ENCODE data around the gene TMED9. TPM values are rescaled to one million over a fixed set of nuclear protein-coding genes. Genes with fewer than 3 reads are reported as not detected.

TMED9 gene
- total and polyA plus RNA-seq, 9 of the 15 experiments (the other 6 are each of a cell fraction or from before 2014, with no cell fraction given) = 43.7 to 301 (median 90.0) TPM

DNA sequence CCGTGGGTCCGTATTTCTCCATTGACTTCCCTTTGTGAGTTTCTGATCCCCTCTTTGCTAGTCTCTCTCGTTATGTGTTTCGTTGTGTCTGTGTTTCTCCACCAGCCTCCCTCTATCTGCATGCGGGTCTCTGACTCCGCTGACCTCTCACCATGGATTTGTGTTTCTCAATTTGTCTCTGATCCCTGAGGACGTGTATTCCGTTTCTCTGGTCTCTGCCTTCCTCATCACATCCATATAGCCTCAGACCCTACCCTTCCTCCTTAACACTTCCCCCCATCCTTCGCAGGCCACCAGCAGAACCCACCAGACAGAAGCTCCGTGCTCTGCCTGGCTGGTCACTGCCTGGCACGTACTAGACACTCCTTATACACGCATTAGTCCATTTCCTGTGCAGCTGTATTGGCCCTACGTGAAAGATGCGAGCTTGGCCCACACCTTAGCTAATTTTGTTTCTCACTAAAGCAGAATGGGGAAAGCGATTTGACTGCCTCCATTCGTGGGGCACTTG, 8.6 kb downstream of the TMED9 start:
- H3K4me3 ChIP-seq = peak overlapping the region; percentile 92
- FAIRE-seq (peak; percentile 81), ATAC-seq (no peak), DNase-seq (ENCODE audit: extremely low read depth in 1 of 4, low spot score in 3 of 4) (no peak)
- POLR2A ChIA-PET = interaction anchor here (0.6 to 2.1 kb wide), 6 partner anchors 8 to 100 kb away, joined by 3 to 11 read pairs (median 6); no protein-coding TSS in a partner anchor
- CTCF ChIA-PET (ENCODE audit: low intra/inter-chr PET ratio) = no interaction called here
- WGBS (ENCODE audit: insufficient coverage, low coverage, missing lambda C conversion rate) = 5% methylated on average over 14 of the region's 16 CpGs
- peak overlapping the region; percentile 73 for H3K27ac ChIP-seq (ENCODE audit: extremely low read depth, low read depth, low read length)
- H2AFZ ChIP-seq (ENCODE audit: low read depth, low read length) = peak overlapping the region; percentile 89
- intact Hi-C loops (cut with micrococcal nuclease) = loop anchor here (1.0 to 5.0 kb wide), 2 partner anchors 39 to 472 kb away; no protein-coding TSS in a partner anchor
- in situ Hi-C loops (cut with MboI) = loop anchor here (25.0 kb wide), 1 partner anchor 462 kb away; no protein-coding TSS in a partner anchor
- H3K9me1 ChIP-seq (ENCODE audit: control insufficient read depth, insufficient read depth, low read length) = no peaks in the 10 kb centered on the region
- no peaks in the 10 kb centered on the region for H3K27me3 ChIP-seq (ENCODE audit: control insufficient read depth in 2 of 2, insufficient read depth in 2 of 2, low read length in 2 of 2)
- H3K9me3 ChIP-seq (replicated peaks; ENCODE audit: control insufficient read depth, insufficient read depth, low read depth, low read length) = no peaks in the 10 kb centered on the region
- peaks cover 13 to 27% of the 10 kb centered on the region in 2 experiments; a peak in 4 of 5 replicates for H3K4me1 ChIP-seq (replicated peaks in 1 of 2; ENCODE audit: control insufficient read depth in 2 of 2, insufficient read depth in 2 of 2, low read length in 2 of 2)
- peaks cover 14% of the 10 kb centered on the region; the same call in 2 of the 3 replicates for H3K79me2 ChIP-seq (ENCODE audit: control insufficient read depth, insufficient read depth, low read length)
- no TSS peak for BruUV-seq (replicated peaks)
- H3K4me2 ChIP-seq (ENCODE audit: insufficient read depth, low read length) = peak overlapping the region; percentile 99
- H3K9ac ChIP-seq (ENCODE audit: insufficient read depth in 1 of 2, low read depth in 2 of 2, low read length in 2 of 2) = peak overlapping the region; percentile 87 to 92
- peaks cover 13% of the 10 kb centered on the region for H3K36me3 ChIP-seq (ENCODE audit: control insufficient read depth, insufficient read depth, low read length)
- H4K20me1 ChIP-seq (replicated peaks; ENCODE audit: control insufficient read depth, insufficient read depth, low read length) = no peaks in the 10 kb centered on the region
- TF ChIP-seq RBM15 (IDR thresholded peaks at IDR 0.05; ENCODE audit: insufficient read depth, low read length) = no peak
- no peak for TF ChIP-seq CAMTA2 (CRISPR knock-in tag; conservative IDR thresholded peaks at IDR 0.05)
- TF ChIP-seq, protein P1, sequence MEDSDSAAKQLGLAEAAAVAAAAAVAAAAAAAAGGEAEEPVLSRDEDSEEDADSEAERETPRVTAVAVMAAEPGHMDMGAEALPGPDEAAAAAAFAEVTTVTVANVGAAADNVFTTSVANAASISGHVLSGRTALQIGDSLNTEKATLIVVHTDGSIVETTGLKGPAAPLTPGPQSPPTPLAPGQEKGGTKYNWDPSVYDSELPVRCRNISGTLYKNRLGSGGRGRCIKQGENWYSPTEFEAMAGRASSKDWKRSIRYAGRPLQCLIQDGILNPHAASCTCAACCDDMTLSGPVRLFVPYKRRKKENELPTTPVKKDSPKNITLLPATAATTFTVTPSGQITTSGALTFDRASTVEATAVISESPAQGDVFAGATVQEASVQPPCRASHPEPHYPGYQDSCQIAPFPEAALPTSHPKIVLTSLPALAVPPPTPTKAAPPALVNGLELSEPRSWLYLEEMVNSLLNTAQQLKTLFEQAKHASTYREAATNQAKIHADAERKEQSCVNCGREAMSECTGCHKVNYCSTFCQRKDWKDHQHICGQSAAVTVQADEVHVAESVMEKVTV (CRISPR knock-in tag; IDR thresholded peaks at IDR 0.05) = no peak
- no peak for TF ChIP-seq RAD51 (IDR thresholded peaks at IDR 0.05; ENCODE audit: borderline replicate concordance, low read depth)
- TF ChIP-seq SMAD3 (CRISPR knock-in tag; conservative IDR thresholded peaks at IDR 0.05) = no peak
- no peak for TF ChIP-seq ZNF830 (CRISPR knock-in tag; IDR thresholded peaks at IDR 0.05)
- no peak for TF ChIP-seq XRCC3 (IDR thresholded peaks at IDR 0.05)
- TF ChIP-seq ARHGAP35 (IDR thresholded peaks at IDR 0.05; ENCODE audit: partially characterized antibody) = no peak
- TF ChIP-seq ZBTB33 (CRISPR knock-in tag; IDR thresholded peaks at IDR 0.05) = 0 out of 2 replicates have a peak, but pooled peaks have one; percentile 3
- TF ChIP-seq CC2D1A (IDR thresholded peaks at IDR 0.05) = no peak
- no peak for TF ChIP-seq MYBL2 (IDR thresholded peaks at IDR 0.05; ENCODE audit: low read depth)
- no peak for TF ChIP-seq MYBL2 (CRISPR knock-in tag; IDR thresholded peaks at IDR 0.05; ENCODE audit: borderline replicate concordance)
- no peak for TF ChIP-seq TAF9B (IDR thresholded peaks at IDR 0.05; ENCODE audit: partially characterized antibody)
- TF ChIP-seq HSF4 (CRISPR knock-in tag; IDR thresholded peaks at IDR 0.05; ENCODE audit: borderline replicate concordance) = no peak
- peak; percentile 3 for TF ChIP-seq HNRNPLL (IDR thresholded peaks at IDR 0.05; ENCODE audit: low read depth, low read length, poor library complexity, severe bottlenecking)
- TF ChIP-seq ZNF644 (tag; IDR thresholded peaks at IDR 0.05; ENCODE audit: low read depth) = no peak
- peak; percentile 70; the same call in 1 of the 2 replicates for TF ChIP-seq LARP7 (IDR thresholded peaks at IDR 0.05)
- 0 out of 4 replicates have a peak, but pooled peaks of 1 of the 2 experiments have one; percentile 24 for TF ChIP-seq FOXK2 (conservative IDR thresholded peaks at IDR 0.05 in 1 of 2, IDR thresholded peaks at IDR 0.05 in 1 of 2; ENCODE audit: low read depth in 2 of 2)
- TF ChIP-seq ZNF766 (CRISPR knock-in tag; conservative IDR thresholded peaks at IDR 0.05) = 0 out of 2 replicates have a peak, but pooled peaks have one; percentile 26
- TF ChIP-seq SMARCA4 (IDR thresholded peaks at IDR 0.05) = 0 out of 2 replicates have a peak, but pooled peaks have one; percentile 13
- no peak for TF ChIP-seq ZNF561 (CRISPR knock-in tag; conservative IDR thresholded peaks at IDR 0.05)
- TF ChIP-seq HDGF (IDR thresholded peaks at IDR 0.05) = peak; percentile 59; the same call in 1 of the 2 replicates

Measured in K562 (cell line).